NCI-H1092 treated with DMSO at 0.1 percent for 48 hours (cell line): ENCODE data around the gene TGM5.
"Not testable (repeated sequence)": the region's sequence is repeated elsewhere in the genome, so short reads cannot be mapped to it uniquely, and the experiment has no call there.

ENCODE experiments used
- DNase-seq: peaks from one replicate; lab custom pipeline; 2025; lab: John Stamatoyannopoulos, UW

TGM5 gene

DNA sequence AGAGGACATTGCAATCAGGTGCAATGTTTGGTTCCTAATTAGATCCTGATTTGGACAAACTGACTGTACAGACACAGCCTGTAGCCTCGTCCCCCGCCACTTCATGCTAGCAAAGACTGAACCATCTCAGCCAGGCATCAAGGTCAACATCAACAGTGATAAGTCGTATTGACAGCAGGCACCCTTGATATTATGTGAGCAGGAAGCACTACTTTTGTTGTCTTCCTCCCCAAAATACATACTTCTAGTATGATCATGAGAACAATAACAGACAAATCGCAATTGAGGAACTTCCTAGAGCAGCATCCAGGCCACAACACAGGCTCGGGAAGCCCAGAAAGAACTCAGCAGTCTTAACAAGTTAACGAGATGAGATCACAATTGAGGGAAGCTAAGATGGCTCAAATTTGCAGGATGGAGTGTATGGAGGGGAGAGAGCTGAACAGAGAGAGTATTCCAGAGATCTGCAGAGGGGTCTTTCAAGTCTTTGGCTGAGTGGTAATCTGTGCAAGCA lies 20.4 kb downstream of the TGM5 start:
- DNase-seq = no peak

DNA sequence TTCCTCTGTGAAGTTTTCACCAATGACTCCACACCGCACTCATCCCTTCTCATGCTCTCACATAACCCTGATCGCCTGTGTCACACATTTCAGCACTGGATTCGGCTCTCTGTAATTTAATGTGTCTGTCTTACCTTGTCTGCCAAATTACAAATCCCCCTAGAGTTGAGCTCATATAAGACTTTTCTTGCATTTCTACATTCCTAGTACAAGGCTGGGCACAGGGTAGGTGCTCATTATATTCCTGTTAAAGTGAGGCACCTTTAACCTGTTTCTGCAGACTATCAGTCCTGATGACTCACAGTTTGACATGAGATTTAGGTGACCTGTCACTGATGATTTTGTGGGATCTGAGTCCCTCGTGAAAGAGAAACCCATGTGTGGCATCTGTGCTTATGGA lies 22.6 kb downstream of the TGM5 start:
- DNase-seq = no peak

DNA sequence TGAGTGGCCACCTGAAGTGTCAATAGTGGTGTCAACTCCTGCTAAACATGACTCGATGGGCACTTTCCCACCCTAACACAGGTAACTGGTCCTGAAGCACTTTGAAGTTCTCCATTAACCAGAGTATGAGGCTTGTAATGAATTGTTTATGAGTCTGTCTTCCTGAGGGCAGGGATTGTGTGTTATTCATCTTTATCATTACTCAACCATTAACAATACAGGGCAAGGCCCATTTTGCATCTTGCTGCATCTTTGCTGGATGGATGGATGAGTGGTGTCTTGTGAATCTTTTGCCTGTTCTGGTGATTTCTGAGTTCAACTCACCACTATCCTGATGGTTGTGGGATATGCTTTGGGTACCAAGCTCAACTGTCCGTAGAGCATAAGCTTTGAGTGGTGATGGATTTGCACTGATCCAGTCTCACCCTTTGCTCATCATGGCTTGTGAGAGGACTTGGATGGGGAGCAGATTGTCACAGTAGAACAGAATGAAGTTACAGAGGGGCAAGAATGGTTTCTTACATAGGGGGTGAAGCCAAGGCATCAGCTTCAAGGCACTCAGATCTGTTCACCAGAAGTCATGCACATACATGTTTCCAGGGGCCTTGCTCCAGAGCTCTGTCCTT lies 23.6 kb downstream of the TGM5 start:
- DNase-seq = no peak

DNA sequence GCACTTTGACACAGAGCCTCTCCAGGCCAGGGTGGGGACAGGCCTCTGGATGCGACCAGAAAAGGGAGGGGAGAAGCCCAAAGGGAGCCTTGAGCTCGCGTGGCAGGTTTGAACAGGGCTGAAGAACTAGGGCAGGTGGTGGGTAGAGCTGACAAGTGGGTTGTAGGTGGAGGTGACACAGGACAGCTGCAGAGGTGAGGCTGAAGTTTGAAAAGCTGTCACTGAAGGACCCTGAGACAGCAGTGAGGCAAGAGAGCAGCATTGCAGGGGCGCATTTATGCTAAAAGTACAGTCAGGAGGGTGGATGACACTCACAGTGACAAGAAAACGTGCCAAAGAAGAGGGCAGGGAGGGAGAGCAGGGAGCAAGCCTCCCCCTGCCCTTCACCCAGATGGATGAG lies 24.1 kb downstream of the TGM5 start:
- DNase-seq = no peak

DNA sequence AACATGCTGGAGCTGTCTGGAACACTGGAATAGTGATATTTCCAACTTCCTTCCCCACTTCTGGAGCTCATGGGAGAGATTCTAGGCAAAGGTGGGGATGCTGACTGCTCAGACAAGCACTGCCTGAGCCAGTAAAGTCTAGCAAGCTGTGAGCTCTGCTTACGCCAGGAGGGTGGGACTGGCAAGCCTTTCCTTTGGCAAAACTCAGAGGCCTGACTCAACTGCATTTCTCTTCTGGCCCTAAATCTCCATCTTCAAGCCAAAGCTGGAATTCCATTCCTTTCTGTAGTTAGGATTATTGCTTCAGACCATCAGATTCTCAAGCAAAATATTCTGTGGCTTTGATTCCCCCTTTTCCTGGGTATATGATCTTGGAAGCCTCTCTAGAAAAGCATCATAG lies 25.6 kb downstream of the TGM5 start:
- DNase-seq = no peak

DNA sequence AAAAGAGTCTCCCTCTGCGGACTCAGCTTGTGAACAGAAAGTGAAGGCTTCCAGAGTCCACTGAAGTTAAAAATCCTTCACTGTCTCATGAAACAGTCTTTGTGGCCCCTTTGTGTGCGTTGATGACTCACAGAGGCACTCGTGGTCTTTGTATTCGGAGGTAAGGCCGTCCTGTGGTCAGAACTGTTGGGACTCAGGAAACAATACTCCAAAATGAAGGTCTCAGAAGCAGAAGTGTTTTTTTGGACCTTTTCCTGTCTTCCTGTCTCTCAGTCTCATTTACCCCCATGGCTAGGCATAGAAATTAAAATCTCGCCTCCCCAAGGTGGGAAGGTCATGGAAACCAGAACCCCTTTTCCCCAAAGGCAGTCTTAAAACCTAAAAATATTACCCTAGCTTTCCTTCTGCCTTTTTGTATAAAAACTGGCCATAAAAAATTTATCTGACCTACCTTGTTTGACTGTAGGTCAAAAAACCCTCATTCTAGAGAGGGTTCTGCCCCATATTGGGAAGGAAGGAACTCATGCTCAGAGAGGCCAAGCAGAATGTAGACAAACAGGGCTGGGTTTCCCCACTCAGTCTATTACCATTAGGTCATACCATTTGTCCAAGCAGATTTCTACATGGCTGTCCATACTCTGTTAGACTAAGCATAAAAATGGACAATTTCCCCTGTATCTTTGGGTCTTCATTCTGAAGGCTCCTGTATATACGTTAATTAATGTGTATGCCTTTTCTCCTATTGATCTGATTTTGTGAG lies 26.8 kb downstream of the TGM5 start:
- DNase-seq = no peak

DNA sequence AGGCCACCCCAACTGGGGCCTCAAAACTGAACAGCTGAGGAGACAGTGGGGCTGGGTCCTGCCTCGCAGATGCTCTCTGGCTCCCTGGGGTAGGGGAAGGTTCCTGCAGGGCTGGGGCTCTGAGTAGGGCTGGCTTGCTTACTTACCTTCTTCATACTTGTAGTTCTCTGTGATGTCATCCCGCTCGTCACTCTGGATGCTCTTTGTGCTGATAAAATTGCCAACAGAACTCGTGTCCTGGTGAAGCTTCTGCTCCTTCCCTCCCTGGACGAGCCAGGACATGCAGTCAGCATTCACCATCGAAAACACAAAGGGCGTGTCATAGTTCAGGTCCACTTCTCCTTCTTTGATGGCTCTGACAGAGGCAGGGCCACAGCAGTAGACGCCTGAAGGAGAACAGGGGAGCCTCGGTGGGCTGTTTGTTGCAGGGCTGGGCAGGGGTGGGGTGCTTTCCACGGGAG lies 28.0 kb downstream of the TGM5 start:
- no peak for DNase-seq

DNA sequence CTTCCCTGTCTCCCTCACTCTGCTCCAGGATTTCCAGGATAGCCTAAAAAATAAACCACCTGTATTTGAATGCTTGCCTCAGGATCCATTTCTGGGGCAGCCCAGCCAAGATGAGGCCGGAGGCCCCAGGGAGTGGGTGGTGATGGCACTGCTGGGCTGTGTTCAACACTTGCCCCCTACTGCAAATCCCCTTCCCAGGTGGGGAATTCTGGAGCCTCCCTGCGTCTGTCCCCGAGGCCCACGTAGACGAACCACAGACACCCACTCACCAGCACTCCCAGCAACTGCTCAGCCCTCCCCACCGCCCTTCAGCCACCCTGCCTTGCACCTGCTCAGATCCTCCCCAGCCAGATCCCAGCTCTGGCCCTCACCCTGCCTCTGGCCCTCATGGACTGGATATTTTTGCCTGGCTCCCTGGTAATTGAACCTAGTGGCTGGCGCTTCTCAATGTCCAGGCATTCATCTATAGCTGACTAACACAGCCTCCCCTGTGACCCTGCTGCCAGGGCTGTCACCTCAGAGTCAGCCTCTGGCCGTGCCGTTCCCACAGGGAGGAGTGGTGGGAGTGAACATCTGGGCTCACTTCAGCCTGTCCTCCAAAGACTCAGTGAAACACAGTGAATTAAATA lies 28.8 kb downstream of the TGM5 start:
- no peak for DNase-seq

DNA sequence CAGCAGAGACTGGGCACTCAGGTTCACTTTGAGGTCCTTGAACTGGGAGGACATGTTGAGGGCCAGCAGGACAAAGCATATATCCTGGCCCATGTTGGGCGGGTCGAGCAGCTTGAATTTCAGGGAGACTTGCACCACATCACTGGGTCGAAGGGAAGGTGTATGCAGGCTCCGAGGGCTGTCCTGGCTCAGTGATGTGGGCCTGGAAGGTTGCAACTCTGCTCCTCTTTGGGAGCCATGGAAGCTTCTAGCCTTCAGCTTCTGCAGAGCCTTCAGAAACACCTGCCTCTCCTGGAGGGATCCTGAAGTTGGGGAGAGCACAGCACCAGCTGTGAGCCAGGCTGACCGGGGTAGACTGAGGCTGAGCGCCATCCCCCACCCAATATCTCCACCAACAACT lies 31.2 kb downstream of the TGM5 start:
- no peak for DNase-seq

DNA sequence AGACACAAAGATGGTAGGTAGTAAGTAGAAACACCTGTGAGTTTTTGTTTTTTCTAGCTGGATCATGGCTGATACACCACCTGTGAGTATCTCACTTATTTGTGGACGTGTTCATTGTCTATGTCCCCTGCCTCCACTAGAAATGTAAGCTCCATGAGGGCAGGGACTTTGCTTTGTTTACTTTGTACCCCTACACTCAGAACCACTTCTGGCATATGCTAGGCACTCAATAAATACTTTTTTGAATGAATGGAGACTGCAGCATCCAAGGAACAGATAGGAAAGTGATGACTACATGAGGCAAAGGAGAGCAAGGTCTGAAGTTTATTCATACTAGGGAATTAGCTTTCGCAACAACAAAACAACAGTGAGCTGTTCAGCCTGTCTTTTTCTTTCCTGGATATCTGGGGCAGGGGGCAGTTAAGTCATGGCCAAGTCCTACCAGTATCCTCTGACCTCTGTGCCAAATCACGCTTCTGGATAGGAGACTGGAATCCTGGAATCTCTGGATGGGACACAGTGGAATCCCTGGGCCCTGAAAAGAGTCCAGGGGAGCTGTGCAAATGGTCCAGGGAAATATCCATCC lies 34.3 kb downstream of the TGM5 start:
- no peak for DNase-seq

DNA sequence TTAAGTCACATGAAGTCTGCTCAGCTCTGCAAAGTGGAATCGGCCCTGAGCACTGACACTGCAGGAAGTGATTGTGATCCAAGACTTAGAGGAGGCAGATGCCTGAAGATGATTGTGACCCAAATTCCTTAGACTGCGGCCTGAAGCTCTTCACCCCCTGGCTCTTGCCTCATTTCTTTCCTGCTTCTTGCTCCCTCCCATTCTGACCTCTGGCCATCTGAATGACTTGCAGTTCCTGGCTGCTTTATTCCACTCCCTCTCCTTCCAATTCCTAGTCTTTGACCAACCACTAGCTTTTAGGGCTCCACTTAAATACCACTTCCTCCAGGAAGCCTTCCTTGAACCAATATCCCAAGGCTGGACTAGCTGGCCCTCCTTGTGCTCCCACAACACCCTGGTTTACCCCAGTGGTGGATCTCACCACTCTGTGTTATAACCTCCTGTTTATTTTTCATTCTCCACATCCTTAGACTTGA lies 36.0 kb downstream of the TGM5 start:
- no peak for DNase-seq

DNA sequence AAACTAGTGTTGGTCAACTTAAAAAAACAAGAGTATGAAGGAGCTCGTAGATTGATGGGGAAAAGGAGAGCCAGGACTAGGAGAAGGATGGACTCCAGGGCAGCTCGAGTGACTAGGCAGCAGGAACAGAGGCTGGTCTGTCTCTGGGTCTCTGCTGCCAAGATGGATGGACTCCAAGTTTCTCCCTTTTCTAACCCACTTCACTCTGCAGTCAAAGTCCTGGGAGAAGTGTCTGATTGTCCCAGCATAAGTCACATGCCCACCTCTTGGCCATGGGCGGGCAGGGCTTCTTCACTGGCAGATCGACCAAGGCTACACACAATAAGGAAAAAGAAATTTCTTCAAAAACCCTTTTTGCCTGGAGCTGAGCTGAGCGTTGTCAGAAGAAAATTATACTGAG lies 36.8 kb downstream of the TGM5 start:
- no peak for DNase-seq

DNA sequence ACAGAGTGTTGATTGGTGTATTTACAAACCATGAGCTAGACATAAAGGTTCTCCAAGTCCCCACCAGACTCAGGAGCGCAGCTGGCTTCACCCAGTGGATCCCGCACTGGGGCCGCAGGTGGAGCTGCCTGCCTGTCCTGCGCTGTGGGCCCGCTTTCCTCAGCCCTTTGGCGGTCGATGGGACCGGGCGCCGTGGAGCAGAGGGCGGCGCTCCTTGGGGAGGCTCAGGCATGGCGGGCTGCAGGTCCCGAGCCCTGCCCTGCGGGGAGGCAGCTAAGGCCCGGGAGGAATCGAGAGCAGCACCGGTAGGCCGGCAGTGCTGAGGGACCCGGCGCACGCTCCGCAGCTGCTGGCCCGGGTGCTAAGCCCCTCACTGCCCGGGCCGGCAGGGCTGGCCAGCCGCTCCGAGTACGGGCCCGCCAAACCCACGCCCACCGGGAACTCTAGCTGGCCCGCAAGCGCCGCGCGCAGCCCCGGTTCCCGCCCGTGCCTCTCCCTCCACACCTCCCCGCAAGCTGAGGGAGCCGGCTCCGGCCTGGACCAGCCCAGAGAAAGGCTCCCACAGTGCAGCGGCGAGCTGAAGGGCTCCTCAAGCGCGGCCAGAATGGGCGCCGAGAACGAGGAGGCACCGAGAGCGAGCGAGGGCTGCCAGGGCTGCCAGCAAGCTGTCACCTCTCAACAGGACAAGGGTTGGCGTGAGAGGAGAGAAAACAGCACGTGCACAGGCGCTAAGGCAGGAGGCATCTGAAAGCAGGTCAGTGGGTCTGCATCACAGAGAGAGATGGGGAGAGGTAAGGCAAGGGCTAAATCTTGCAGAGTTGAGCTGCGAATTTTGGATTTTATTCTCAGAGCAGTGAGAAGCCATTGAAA lies 40.1 kb downstream of the TGM5 start:
- DNase-seq = no peak

DNA sequence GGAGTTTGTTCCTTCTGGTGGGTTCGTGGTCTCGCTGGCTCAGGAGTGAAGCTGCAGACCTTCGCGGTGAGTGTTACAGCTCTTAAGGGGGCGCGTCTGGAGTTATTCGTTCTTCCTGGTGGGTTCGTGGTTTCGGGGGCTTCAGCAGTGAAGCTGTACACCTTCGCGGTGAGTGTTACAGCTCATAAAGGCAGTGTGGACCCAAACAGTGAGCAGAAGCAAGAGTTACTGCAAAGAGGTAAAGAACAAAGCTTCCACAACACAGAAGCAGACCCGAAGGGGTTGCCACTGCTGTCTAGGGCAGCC lies 40.8 kb downstream of the TGM5 start:
- DNase-seq = not testable (repeated sequence)

DNA sequence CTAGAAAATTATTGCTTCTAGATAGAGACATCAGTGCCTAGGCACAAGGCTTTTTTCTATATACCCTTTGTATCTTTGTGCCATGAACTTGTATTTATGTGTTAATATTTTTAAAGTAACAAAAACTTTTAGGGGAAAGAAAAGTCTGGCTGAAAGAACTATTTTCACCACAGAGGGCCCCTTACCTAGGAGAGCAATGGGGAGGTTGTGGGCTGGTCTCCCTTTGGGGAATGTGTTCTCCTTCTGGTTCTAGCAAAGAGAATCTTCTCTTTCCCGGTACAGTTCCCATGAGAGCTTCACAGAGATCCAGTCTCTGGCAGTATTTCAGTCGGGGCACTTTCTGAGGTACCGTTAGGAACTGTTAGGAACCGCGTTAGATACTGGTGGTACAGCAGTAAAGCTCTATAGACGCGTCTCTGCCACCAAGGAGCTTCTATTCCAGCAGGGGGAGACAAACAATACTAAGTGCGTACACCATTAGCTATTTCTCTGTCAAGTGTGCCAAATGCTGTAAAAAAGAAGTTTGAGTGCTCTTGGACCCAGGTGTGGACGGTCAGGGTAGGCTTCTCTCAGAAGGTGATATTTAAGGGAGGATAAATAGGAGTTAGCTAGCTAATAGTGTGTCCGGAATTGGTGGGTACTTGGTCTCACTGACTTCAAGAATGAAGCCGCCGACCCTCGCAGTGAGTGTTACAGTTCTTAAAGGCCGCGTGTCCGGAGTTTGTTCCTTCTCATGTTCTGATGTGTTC lies 41.4 kb downstream of the TGM5 start:
- DNase-seq = peak; percentile 22

DNA sequence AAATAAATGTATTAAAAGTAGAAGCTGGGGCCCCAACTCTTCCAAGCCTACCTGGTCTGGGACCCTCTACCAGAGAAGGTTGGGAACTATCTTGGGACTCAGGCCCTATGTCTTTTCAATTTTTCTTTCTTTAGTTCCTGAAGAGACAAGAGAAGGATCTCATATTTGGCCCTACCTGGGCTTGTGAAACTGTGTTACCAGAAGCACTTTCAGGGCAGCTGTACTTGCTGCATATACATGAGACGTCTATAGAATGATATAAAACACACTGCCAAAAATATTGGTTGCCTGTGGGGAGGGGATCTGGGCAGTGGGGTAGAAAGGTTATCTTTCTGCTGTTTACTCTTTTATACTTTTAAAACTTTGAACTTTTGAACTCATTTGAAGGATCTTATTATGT lies 45.3 kb downstream of the TGM5 start:
- no peak for DNase-seq

DNA sequence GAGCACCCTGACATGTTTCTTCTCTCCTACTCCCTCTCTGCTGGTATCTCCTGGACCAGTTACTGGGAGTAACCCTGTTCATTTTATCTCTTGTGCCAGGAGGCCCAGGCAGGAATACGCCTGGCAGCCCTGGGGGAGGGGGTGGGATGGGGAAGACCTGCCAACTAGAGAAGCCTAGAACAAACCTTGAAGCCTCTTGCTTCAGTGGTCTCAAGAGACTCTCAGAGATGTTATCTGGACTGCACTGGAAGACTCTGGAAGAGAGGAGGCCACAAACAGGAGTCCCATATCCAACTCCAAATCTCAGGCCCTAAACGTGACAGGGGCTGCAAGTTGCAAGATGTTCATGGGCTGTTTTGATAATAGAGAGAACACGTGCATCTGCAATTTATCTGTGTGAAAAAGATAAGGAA lies 45.7 kb downstream of the TGM5 start, which contains the start of gene EPB42:
TSS of gene EPB42 (minus strand) at position 28 of the 413 bp plus-strand sequence. CDS start 193 bp downstream, outside the sequence.
- no peak for DNase-seq

DNA sequence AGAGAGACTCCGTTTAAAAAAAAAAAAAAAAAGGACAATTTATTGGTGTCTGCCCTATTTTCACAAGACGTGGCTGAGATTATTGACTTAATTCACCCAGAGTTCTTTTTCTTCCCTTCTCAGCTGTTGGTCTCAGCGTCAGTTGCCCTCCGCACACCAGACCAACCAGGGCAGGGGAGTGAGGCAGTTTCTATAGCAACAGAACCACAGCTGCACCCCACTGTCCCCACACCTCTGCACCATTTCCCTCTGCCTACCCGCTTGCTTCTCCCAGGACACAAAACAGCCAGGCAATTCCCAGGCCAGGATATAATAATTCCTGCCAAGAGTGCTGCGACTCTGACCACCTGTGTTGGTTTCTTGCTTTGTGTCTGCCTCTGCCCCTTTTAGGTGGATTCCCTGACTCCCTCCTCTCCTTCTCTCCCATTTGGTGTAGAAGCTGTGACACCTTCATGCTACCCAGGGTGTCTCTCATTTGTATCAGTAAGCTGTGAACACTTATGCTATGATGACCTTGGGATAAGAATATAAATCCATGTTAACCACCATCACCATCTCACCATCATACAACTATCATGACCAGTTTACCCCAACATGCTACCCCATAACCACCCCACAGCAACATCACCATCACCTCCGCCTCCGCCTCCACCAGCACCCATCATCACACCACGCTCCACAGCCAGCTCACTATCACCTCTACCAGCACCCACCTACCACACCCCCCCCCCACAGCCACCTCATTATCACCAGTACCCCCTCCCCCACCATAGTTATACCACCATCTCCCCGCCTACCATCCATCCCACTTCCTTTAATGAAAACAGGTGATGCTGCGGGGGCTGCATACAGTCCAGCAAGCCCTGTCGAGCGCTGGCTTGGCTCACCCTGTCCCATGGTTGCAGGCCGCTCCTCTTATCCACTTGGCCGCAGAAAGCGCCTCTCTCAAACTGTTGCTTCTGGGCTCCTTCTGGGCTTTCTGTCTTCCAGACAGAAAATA lies 46.5 kb downstream of the TGM5 start:
- no peak for DNase-seq

DNA sequence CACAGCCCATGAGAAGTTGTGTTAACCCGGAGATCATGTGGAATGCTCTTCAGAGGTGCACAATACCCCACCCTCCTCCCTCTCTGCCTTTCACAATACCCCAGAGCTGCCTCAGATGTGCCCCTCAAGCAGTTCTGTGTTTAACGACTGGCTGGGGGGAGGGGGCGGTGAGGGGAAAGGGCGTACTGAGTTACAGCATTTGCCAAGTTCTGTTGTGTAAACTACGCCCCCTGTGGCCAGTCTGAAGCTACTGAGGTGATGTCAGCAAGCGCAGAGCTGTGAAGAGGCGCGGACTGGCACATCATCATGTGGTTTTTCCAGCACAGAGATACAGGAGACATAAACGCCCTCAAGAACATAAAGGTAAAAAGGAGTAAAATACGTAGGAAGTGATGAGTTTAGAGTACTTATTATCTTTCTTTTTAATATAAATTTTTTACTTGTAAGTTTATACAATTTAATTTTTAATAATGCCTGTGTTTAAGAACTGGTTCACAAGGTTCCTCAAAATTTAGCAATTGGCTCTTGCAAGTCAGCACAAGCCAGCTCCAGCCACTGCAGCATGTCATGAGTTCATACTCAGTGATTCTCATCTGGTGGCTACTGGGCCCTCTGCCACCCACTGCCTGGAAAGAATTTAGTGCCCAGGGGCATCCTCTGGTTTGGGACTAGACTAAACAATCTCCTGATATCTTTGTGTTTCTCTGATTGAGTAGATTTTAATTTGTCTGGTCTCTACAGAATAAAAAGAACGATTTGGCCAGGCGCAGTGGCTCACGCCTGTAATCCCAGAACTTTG lies 47.6 kb downstream of the TGM5 start:
- no peak for DNase-seq
